Right lung (tissue), 5 donors: Measurements from ENCODE around the gene ADCY10. TPM values are rescaled to one million over a fixed set of nuclear protein-coding genes. Genes with fewer than 3 reads are reported as not detected.

Source experiments
- polyA plus RNA-seq, 5 donors: library from polyadenylated mRNA; unstranded; fragments of 120-200 nt; gene quantifications; one replicate each; pipeline versions ENCODE4 v1.2.1 to v1.2.3, GENCODE V29; 2013; ENCODE audit warnings: inconsistent platforms in 1 of 5, low replicate concordance in 1 of 5; ENCODE audit not compliant: insufficient read length in 5 of 5, insufficient read depth in 1 of 5

The ADCY10 gene
- polyA plus RNA-seq, 5 donors = 0.18 to 0.51 (median 0.23) TPM

Other genes starting within 250 kb of the ADCY10 start
- 100 to 1,000 TPM; 106 to 128 (median 118) TPM for gene MPZL1, start 192.2 kb downstream of the ADCY10 start, polyA plus RNA-seq
- gene DCAF6, start 22.5 kb upstream of the ADCY10 start, polyA plus RNA-seq = 10 to 100 TPM; 54.9 to 64.0 (median 61.8) TPM
- 10 to 100 TPM; 46.3 to 57.7 (median 54.9) TPM for gene MPC2, start 22.9 kb upstream of the ADCY10 start, polyA plus RNA-seq
- gene GPR161, start 222.8 kb upstream of the ADCY10 start, polyA plus RNA-seq = 10 to 100 TPM; 23.2 to 33.0 (median 24.8) TPM